RPMI8226 (cell line): ENCODE measurements around the gene HGFAC.
A peak's percentile ranks its signal among the peaks of the same experiment; 100 is the strongest.

Experiments used
- DNase-seq: peaks from one replicate; pipeline ENCODE4 v3.0.0-alpha.2; 2015

The HGFAC gene

GRCh38 chr4:3411676-3412075, 30.1 kb upstream of the HGFAC start:
- DNase-seq = no peak

- no peak for DNase-seq
These were observed 29.3 kb upstream of the HGFAC start for GRCh38 chr4:3412257-3413020.

- no peak for DNase-seq
These were observed 28.5 kb upstream of the HGFAC start for GRCh38 chr4:3413217-3413671.

- DNase-seq = peak; percentile 58
These were observed 27.9 kb upstream of the HGFAC start for GRCh38 chr4:3413675-3414420.

GRCh38 chr4:3414421-3415279, 27.1 kb upstream of the HGFAC start:
- peak; percentile 74 for DNase-seq

- DNase-seq = no peak
These were observed 26.2 kb upstream of the HGFAC start for GRCh38 chr4:3415471-3416141.

GRCh38 chr4:3416270-3416669, 25.5 kb upstream of the HGFAC start:
- DNase-seq = no peak

- DNase-seq = no peak
These were observed 24.9 kb upstream of the HGFAC start for GRCh38 chr4:3416821-3417221.

- no peak for DNase-seq
These were observed 24.3 kb upstream of the HGFAC start for GRCh38 chr4:3417448-3417847.

GRCh38 chr4:3418029-3418762, 23.6 kb upstream of the HGFAC start:
- DNase-seq = peak; percentile 51

GRCh38 chr4:3419836-3420605, 21.7 kb upstream of the HGFAC start:
- DNase-seq = no peak

GRCh38 chr4:3420606-3420955, 21.2 kb upstream of the HGFAC start:
- DNase-seq = no peak

- DNase-seq = no peak
These were observed 20.8 kb upstream of the HGFAC start for GRCh38 chr4:3420956-3421355.

- DNase-seq = no peak
These were observed 20.3 kb upstream of the HGFAC start for GRCh38 chr4:3421470-3421869.

GRCh38 chr4:3422241-3422801, 19.4 kb upstream of the HGFAC start:
- peak; percentile 81 for DNase-seq

GRCh38 chr4:3422808-3423297, 18.9 kb upstream of the HGFAC start:
- DNase-seq = no peak

- no peak for DNase-seq
These were observed 18.4 kb upstream of the HGFAC start for GRCh38 chr4:3423406-3423805.

- no peak for DNase-seq
These were observed 17.8 kb upstream of the HGFAC start for GRCh38 chr4:3423952-3424351.

GRCh38 chr4:3424522-3425095, 17.2 kb upstream of the HGFAC start:
- no peak for DNase-seq

- no peak for DNase-seq
These were observed 15.2 kb upstream of the HGFAC start for GRCh38 chr4:3426465-3427133.
